Measurements from ENCODE around the gene CYGB. TPM values are rescaled to one million over a fixed set of nuclear protein-coding genes. Genes with fewer than 3 reads are reported as not detected.

Gene CYGB
- total and polyA plus RNA-seq, 12 donors = 6.3 to 38.3 (median 14.3) TPM

DNA sequence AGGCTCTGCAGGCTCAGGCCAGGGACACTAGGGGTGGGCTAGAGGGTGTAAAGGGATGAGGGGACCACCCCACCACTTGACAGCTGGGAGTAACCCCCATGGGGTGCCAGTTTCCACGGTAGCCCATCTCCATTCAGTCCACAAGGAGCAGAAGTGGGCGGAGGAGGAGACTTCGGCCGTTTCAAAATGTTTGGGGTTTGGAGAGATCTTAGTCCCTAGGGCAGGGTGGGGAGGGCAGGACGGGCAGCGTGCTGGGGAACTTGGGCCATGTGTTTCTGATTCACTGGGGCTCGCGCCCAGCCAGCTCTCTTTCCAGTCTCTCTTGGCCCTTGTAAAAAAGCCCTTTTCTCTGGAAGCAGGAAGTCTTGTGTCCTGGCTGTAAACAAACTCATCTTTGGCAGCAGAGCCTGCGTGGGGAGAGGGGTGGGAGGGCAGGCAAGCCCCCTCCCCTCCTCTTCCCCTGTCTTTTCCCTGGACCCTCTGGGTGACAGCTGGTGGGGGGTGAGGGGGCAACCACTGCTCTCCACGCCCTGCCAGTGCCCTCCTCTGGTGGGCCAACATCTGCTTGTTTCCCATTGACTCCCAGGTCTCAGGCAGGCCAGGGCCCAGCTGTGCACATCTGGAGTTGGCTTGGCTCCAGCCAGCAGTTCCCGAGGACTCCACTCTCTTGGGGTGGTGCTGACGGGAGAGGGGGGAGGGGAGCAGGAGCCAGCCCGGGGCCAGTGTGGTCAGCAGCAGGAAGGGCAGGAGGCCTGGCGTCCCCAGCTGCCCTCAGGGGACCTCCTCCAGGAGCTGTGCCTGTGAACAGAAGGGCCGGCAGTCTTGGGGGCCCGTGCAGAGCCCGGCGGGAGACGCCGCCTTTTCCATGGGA, 8.1 kb downstream of the CYGB start:
- Histone ChIP-seq H3K4me1 (replicated peaks in 1 of 2) (peaks cover 22 to 52% of the 10 kb centered on the region in 2 donors), H3K27me3 (no peaks in the 10 kb centered on the region), H3K27ac (peak overlapping the region in 4 of 5 donors; percentile 62 to 91 (median 78)), H3K4me3 (no peak overlapping the region), H3K36me3 (replicated peaks in 1 of 2) (no peaks in the 10 kb centered on the region), H3K9me3 (replicated peaks in 1 of 3) (no peaks in the 10 kb centered on the region)
- TF ChIP-seq POLR2A (IDR thresholded peaks at IDR 0.05) = no peak
- no peak for TF ChIP-seq CTCF (IDR thresholded peaks at IDR 0.05)
- 37 to 52% (median 40%) methylated on average over 8 to 20 of the region's 20 CpGs for WGBS, 4 donors
- intact Hi-C loops (cut with DNase I) = loop anchor here in 1 of 2 donors (10.0 kb wide), 2 partner anchors 55 to 95 kb away; partner anchors contain the start of gene ST6GALNAC2
- DNase-seq = peak; percentile 54 to 87 (median 69)

- DNase-seq = peak in 1 of 7 donors; percentile 24
- Histone ChIP-seq H3K36me3 (replicated peaks in 1 of 2) (no peaks in the 10 kb centered on the region), H3K27ac (peak overlapping the region in 4 of 5 donors; percentile 62 to 91 (median 78)), H3K9me3 (replicated peaks in 1 of 3) (no peaks in the 10 kb centered on the region), H3K4me1 (replicated peaks in 1 of 2) (peaks cover 24 to 55% of the 10 kb centered on the region in 2 donors), H3K27me3 (no peaks in the 10 kb centered on the region), H3K4me3 (no peak overlapping the region)
- WGBS, 4 donors = 55 to 64% (median 62%) methylated on average over 29 to 31 of the region's 31 CpGs
- intact Hi-C loops (cut with DNase I) = loop anchor here in 1 of 2 donors (10.0 kb wide), 2 partner anchors 56 to 96 kb away; partner anchors contain the start of gene ST6GALNAC2
- no peak for TF ChIP-seq CTCF (IDR thresholded peaks at IDR 0.05)
- TF ChIP-seq POLR2A (IDR thresholded peaks at IDR 0.05) = no peak
Observed at GRCh38 chr17:76528528-76529223, 8.8 kb downstream of the CYGB start.

GRCh38 chr17:76528156-76528527, 9.4 kb downstream of the CYGB start:
- H3K9me3 ChIP-seq (replicated peaks in 1 of 3) = no peaks in the 10 kb centered on the region
- no peaks in the 10 kb centered on the region for H3K27me3 ChIP-seq
- H3K27ac ChIP-seq = peak overlapping the region in 4 of 5 donors; percentile 62 to 91 (median 78)
- WGBS, 4 donors = 54 to 80% (median 69%) methylated on average over 5 to 15 of the region's 15 CpGs
- peak in 1 of 7 donors; percentile 23 for DNase-seq
- no peaks in the 10 kb centered on the region for H3K36me3 ChIP-seq (replicated peaks in 1 of 2)
- intact Hi-C loops (cut with DNase I) = loop anchor here in 1 of 2 donors (10.0 kb wide), 2 partner anchors 57 to 97 kb away; partner anchors contain the start of gene ST6GALNAC2
- peaks cover 24 to 58% of the 10 kb centered on the region in 2 donors for H3K4me1 ChIP-seq (replicated peaks in 1 of 2)
- TF ChIP-seq CTCF (IDR thresholded peaks at IDR 0.05) (no peak), POLR2A (IDR thresholded peaks at IDR 0.05) (no peak)
- no peak overlapping the region for H3K4me3 ChIP-seq

All from adrenal gland (tissue), 12 donors.